Renal cortex interstitium (tissue), 11 donors: Measurements from ENCODE around the gene ADPRHL1. TPM values are rescaled to one million over a fixed set of nuclear protein-coding genes. Genes with fewer than 3 reads are reported as not detected.

Source experiments
- DNase-seq, 11 donors: peaks; one replicate each; pipeline ENCODE4 v3.0.0-alpha.2; 2013; ENCODE audit warnings: low read depth in 9 of 11, low spot score in 4 of 11; ENCODE audit errors: extremely low read depth in 1 of 11
- polyA plus RNA-seq, 3 donors: library from polyadenylated mRNA; unstranded; fragments of 120-200 nt; gene quantifications; one replicate each; pipeline ENCODE4 v1.2.1, GENCODE V29; 2013; ENCODE audit not compliant: insufficient read length in 3 of 3

ADPRHL1 gene
- polyA plus RNA-seq, 3 donors, result 4.1 to 5.2 (median 4.4) TPM

DNA sequence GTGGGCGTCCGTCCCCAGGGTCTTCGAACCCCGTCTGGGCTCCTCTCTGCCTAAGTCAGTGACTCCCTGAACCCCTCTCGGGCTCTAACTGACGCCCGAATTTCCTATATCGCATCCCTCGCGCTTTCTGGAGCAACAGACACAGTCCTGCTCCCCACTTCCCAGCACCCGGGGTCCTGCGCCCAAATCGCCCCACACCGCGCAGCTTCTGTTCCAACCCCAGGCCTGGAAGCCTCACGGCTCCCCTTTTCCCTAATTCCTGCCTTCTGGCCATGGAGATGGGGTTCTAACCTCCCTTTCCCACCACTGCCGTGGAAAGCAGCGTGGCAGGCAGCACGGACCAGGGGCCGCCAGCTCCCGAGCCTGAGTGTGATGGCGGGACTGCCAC lies 87.7 kb downstream of the ADPRHL1 start:
- DNase-seq, result no peak

DNA sequence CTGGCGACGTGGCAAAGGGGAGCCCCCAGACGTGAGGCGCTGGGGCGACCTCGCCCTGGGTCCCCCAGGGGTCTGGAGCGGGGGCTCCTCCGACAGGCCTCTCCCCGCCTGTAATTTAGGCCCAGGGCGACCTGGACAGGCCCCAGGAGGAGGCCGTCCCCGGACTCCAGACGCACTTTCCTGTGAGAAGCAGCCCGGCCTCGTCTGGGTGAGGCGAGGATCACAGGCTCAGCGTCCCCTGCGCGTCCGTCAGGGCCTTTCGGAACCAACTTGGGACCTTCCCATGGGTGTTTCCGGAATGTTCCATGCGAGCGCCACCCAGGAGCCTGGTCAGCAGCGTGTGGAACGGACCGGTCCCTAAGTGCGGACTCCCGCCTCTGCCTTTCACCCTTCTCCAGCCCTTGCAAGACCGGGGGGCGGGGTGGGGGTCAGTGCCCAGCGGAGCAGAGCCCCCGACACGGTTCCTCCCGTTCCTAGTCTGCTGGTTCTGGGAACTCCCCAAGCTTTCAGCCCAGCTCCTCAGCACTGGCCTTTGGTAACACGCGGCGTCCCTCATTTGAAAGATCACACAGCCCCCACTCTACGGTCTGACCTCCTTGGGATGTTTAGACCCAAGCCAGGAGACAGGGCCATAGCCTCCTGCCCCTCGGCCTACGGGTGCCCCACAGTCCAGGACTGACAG lies 88.2 kb downstream of the ADPRHL1 start:
- no peak for DNase-seq

DNA sequence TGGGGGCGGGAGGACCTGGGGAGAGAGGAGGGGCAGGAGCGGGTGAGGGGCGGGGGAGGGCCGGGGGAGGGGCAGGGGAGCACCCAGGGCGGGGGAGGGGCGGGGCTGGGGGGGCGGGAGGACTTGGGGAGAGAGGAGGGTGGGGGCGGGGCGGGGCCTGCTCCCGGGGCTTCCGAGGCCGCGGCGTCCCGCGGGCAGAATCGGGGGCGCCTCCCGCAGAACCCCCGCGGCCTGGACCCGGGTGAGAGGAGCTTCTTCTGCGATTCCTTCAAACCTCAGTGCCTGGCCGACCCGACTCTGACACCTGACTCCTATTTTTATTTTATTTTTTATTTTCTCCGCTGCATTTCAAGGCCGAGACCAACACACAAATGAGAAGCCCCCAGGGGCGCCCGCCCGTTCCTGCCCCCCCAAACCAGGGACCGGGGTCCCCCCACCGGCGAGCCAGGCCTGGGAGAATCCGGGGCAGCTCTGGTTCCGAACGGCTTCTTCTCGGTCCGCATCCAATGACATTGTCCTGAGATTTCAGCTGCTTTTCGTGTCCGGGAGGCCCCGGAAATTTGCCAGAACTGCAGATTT lies 88.9 kb downstream of the ADPRHL1 start:
- no peak for DNase-seq

- no peak for DNase-seq
Measured at GRCh38 chr13:113361406-113361805, 91.9 kb downstream of the ADPRHL1 start.

GRCh38 chr13:113360446-113360845 lies 92.8 kb downstream of the ADPRHL1 start:
- no peak for DNase-seq

DNA sequence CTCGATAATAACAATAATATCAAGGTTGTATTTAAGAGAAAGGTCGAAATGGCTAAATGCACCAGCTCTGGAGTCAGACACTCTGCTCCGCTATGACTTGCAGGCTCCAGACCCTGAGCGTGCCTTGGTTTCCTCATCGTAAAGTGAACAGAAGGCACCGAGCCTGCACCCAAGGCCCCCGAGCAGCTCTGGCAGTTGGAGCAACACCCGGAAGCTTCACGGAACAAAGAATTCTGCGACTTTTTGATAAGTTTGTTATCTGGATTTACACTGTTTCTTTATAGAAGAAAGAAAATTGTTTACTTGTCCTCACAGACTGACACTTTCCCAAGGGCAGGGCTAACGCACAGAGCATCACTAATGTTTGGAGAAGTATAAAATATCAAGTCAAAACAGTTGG lies 93.7 kb downstream of the ADPRHL1 start:
- DNase-seq, result no peak

DNA sequence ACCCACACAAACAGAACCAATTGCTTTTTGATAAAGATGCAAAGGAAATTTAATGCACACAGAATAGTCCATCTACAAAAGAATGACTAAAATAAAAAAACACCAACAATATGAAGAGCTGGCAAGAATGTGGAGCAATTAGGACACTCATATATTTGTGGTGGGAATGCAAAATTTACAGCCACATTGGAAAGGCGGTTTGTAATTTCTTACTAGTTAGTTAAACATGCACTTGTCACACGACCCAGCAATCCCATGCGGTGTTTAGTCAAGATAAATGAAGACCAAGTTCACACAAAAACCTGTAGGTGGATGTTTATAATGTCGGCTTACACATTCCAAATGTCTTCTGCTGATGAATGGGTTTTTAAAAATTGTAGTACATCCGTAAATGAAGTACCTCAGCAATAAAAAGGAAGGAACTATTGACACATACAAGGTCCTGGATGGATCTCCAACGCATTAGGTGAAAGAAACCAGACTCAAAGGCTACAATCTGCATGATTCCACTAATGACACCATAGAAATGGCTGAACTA lies 94.6 kb downstream of the ADPRHL1 start:
- no peak for DNase-seq

DNA sequence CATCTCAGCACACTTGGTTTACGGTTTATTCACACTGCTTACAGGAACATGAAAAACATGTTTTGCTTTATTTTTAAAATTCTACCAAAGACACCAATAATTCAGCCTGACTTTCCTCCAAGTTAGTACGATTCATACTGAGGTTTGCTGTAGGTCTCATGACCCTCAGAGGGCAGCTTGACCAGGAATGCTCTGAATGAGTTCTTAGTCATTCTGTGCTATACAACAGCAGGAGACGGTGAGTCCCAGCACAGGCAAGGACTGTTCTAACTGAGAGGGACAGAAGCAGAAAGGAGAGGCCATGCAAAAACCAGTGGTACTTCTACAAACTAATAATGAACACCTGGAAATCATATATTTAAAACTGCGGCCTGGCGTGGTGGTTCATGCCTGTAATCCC lies 95.8 kb downstream of the ADPRHL1 start:
- no peak for DNase-seq

GRCh38 chr13:113356596-113356995 lies 96.7 kb downstream of the ADPRHL1 start:
- DNase-seq, result no peak

DNA sequence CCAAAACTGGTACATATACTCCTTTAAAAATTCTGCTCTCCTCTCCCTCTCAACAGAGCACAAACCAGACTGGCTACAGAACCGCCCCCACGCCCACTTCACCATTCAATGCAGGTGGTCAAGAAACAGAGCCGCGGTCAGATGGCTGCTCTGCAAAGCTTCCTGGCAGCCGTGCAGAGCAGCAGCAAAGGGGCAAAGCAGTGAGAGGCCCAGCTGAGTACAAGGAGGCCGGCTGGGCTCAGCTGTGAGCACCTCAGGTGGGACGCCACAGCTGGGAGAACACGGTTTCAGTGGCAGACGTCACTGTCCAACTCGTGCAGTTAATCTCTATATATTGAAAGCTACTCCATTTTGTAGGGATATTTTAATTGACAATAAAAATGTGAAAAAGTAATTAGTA lies 97.7 kb downstream of the ADPRHL1 start:
- DNase-seq, result no peak

DNA sequence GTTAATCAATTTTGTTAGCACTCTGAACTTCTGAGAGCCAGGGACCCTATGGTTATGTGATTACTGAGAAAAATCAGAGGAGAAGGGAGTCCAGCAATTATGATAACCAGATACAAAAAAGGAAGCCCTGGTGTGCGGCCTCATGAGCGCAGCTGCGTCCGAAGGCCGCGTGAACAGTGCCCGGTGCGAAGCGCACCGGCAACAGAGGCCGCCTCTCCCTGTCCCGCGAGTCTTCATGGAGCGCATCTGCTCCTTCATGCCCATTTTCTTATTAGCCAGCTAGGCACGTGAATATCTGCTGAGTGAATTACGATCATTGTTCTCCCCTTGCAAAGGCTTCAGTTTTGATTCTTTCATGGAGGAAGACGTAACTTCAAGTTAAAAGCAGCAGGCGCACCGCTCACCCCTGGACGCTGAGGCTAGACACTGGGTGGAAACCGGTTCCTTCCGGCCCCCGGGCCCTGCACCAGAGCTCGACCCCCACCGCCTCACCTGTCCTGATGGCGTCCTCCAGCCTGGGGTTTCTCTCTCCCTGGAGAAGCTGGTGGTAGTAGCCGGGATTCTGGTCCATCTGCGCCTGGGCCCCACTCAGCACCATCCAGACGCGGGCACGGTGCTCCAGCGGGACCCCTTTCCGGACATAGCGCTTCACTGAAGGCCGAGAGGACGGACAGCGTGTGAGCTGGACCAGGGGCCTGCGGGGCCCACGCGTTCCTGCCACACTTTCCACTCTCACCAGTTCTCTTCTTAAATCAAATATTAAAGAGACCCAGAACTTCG lies 98.3 kb downstream of the ADPRHL1 start:
- DNase-seq, result no peak

DNA sequence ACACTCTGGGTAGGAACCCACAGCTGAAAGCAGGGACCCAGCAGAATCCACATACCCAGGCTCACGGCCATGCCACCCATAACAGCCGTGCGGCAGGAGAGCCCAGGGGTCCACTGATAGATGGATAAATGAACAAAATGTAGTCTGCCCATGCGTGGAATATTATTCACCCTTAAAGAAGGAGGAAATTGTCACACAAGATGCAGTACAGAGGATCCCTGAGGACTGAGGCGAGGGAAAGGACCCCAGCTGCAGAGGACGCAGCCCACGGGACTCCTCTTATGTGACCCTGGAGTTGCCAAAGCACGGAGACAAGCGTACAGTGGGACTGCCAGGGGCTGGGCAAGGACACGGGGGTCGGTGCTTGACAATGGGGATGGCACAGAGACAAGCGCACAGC lies 100.0 kb downstream of the ADPRHL1 start:
- no peak for DNase-seq

DNA sequence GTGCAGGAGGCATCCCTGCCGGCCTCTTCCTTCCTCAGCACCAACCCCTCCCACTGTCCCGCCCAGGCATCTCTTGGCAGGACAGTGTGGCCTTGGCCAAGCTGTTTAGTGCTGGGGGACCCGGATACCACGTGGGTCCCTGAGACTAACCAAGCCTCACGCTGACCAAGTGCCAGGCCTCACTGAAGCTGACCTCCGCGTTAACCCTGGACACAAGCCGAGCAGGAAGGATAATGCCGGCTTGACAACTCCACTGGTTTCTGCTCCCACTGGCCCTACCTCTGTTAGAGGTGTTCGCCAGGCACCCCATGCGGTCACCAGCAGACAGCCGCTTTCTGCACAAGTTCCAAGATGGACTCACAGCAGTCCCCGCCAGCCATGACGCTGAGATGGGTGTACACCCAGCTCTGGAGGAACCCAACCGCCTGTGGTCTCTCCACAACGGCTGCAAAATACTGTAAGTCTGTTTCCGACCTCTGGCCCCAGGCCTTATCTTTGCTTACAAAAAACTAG lies 101.7 kb downstream of the ADPRHL1 start:
- no peak for DNase-seq

- DNase-seq, result no peak
Measured at GRCh38 chr13:113350938-113351335, 102.4 kb downstream of the ADPRHL1 start.

- DNase-seq, result no peak
Measured at GRCh38 chr13:113350065-113350937, 103.0 kb downstream of the ADPRHL1 start.
